Measurements from ENCODE around the gene IQSEC1.

The IQSEC1 gene

GRCh38 chr3:12892840-12893189, 180.4 kb downstream of the IQSEC1 start:
- H3K4me3 ChIP-seq (ENCODE audit: low read depth, low read length), result no peak overlapping the region
- no peak for DNase-seq (ENCODE audit: low read depth)
- TF ChIP-seq POLR2A (IDR thresholded peaks at IDR 0.05; ENCODE audit: extremely low read depth, insufficient read length) (no peak), MYC (IDR thresholded peaks at IDR 0.05; ENCODE audit: low read depth, low read length) (no peak), CTCF (IDR thresholded peaks at IDR 0.05; ENCODE audit: low read depth, low read length) (no peak), MAX (IDR thresholded peaks at IDR 0.05; ENCODE audit: low read depth, low read length) (no peak)

GRCh38 chr3:12891985-12892839, 181.0 kb downstream of the IQSEC1 start:
- peak; percentile 64 for DNase-seq (ENCODE audit: low read depth)
- TF ChIP-seq CTCF (IDR thresholded peaks at IDR 0.05; ENCODE audit: low read depth, low read length) (peak; percentile 72), MAX (IDR thresholded peaks at IDR 0.05; ENCODE audit: low read depth, low read length) (no peak)
- no peak overlapping the region for H3K4me3 ChIP-seq (ENCODE audit: low read depth, low read length)

GRCh38 chr3:12891391-12891984, 181.7 kb downstream of the IQSEC1 start:
- H3K4me3 ChIP-seq (ENCODE audit: low read depth, low read length), result no peak overlapping the region
- no peak for TF ChIP-seq MAX (IDR thresholded peaks at IDR 0.05; ENCODE audit: low read depth, low read length)
- TF ChIP-seq MYC (IDR thresholded peaks at IDR 0.05; ENCODE audit: low read depth, low read length), result no peak
- TF ChIP-seq POLR2A (IDR thresholded peaks at IDR 0.05; ENCODE audit: extremely low read depth, insufficient read length), result no peak
- no peak for TF ChIP-seq CTCF (IDR thresholded peaks at IDR 0.05; ENCODE audit: low read depth, low read length)
- no peak for DNase-seq (ENCODE audit: low read depth)

GRCh38 chr3:12890610-12891390, 182.4 kb downstream of the IQSEC1 start:
- DNase-seq (ENCODE audit: low read depth), result no peak
- TF ChIP-seq CTCF (IDR thresholded peaks at IDR 0.05; ENCODE audit: low read depth, low read length) (no peak), POLR2A (IDR thresholded peaks at IDR 0.05; ENCODE audit: extremely low read depth, insufficient read length) (no peak), MAX (IDR thresholded peaks at IDR 0.05; ENCODE audit: low read depth, low read length) (no peak), MYC (IDR thresholded peaks at IDR 0.05; ENCODE audit: low read depth, low read length) (no peak)
- no peak overlapping the region for H3K4me3 ChIP-seq (ENCODE audit: low read depth, low read length)

GRCh38 chr3:12886736-12887135, 186.5 kb downstream of the IQSEC1 start:
- DNase-seq (ENCODE audit: low read depth), result no peak
- TF ChIP-seq POLR2A (IDR thresholded peaks at IDR 0.05; ENCODE audit: extremely low read depth, insufficient read length) (no peak), CTCF (IDR thresholded peaks at IDR 0.05; ENCODE audit: low read depth, low read length) (no peak), MAX (IDR thresholded peaks at IDR 0.05; ENCODE audit: low read depth, low read length) (no peak), MYC (IDR thresholded peaks at IDR 0.05; ENCODE audit: low read depth, low read length) (no peak)
- H3K4me3 ChIP-seq (ENCODE audit: low read depth, low read length), result no peak overlapping the region
